ENCODE data around the gene CTLA4. TPM values are rescaled to one million over a fixed set of nuclear protein-coding genes. Genes with fewer than 3 reads are reported as not detected.
A peak's percentile ranks its signal among the peaks of the same experiment; 100 is the strongest.

Gene CTLA4
- 1 to 10 TPM in 1 of 4 donors, not detected in 3; 1.2 TPM for total RNA-seq

DNA sequence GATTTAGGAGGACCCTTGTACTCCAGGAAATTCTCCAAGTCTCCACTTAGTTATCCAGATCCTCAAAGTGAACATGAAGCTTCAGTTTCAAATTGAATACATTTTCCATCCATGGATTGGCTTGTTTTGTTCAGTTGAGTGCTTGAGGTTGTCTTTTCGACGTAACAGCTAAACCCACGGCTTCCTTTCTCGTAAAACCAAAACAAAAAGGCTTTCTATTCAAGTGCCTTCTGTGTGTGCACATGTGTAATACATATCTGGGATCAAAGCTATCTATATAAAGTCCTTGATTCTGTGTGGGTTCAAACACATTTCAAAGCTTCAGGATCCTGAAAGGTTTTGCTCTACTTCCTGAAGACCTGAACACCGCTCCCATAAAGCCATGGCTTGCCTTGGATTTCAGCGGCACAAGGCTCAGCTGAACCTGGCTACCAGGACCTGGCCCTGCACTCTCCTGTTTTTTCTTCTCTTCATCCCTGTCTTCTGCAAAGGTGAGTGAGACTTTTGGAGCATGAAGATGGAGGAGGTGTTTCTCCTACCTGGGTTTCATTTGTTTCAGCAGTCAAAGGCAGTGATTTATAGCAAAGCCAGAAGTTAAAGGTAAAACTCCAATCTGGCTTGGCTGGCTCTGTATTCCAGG, at the start of gene CTLA4:
Gene CTLA4, plus strand, starts transcription at position 211 of the 640 bp plus-strand sequence. Its CDS starts 172 bp downstream, at position 383.
- H3K9me3 ChIP-seq, result no peaks in the 10 kb centered on the region
- 75% methylated on average over 6 of the region's 6 CpGs for WGBS
- H3K27me3 ChIP-seq, result no peaks in the 10 kb centered on the region
- no peaks in the 10 kb centered on the region for H3K36me3 ChIP-seq
- H3K4me1 ChIP-seq, result no peaks in the 10 kb centered on the region
- DNase-seq (ENCODE audit: low spot score in 2 of 2), result no peak
- H3K4me3 ChIP-seq, result peak within 1 kb of the TSS; percentile 3
- TF ChIP-seq POLR2A (IDR thresholded peaks at IDR 0.05), result no peak
- TF ChIP-seq EP300 (IDR thresholded peaks at IDR 0.05), result no peak
- no peak for TF ChIP-seq POLR2AphosphoS5 (IDR thresholded peaks at IDR 0.05)
- TF ChIP-seq, protein P1, sequence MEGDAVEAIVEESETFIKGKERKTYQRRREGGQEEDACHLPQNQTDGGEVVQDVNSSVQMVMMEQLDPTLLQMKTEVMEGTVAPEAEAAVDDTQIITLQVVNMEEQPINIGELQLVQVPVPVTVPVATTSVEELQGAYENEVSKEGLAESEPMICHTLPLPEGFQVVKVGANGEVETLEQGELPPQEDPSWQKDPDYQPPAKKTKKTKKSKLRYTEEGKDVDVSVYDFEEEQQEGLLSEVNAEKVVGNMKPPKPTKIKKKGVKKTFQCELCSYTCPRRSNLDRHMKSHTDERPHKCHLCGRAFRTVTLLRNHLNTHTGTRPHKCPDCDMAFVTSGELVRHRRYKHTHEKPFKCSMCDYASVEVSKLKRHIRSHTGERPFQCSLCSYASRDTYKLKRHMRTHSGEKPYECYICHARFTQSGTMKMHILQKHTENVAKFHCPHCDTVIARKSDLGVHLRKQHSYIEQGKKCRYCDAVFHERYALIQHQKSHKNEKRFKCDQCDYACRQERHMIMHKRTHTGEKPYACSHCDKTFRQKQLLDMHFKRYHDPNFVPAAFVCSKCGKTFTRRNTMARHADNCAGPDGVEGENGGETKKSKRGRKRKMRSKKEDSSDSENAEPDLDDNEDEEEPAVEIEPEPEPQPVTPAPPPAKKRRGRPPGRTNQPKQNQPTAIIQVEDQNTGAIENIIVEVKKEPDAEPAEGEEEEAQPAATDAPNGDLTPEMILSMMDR (IDR thresholded peaks at IDR 0.05), result no peak
- no peak within 1 kb of the TSS for H3K27ac ChIP-seq

DNA sequence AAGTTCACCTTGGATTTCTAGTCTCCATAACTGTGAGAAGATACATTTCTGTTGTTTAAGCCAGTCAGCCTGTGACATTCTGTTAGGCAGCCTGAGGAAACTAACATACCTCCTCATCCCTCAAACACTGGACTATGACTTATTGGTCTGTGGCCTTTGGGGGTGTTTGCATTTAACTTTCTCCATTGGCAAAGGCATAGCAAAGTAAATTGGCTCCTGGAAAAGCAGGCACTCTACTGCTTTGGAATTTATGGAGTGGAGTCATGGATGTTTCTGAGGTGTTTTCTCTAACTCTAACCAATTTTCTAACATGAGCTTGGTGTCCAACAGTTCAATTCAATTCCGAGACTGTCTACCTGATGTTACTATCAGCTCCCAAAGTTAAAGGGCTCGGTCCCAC, 48.9 kb upstream of the CTLA4 start:
- no peaks in the 10 kb centered on the region for H3K27me3 ChIP-seq
- no peak for DNase-seq (ENCODE audit: low spot score in 2 of 2)
- H3K4me1 ChIP-seq, result peaks cover 17% of the 10 kb centered on the region
- H3K9me3 ChIP-seq, result no peaks in the 10 kb centered on the region
- no peak overlapping the region for H3K4me3 ChIP-seq
- WGBS, result 94% methylated on average over 2 of the region's 2 CpGs
- no peaks in the 10 kb centered on the region for H3K36me3 ChIP-seq
- H3K27ac ChIP-seq, result no peak overlapping the region
- TF ChIP-seq POLR2AphosphoS5 (IDR thresholded peaks at IDR 0.05), result no peak
- TF ChIP-seq, protein P1 (IDR thresholded peaks at IDR 0.05), result no peak

DNA sequence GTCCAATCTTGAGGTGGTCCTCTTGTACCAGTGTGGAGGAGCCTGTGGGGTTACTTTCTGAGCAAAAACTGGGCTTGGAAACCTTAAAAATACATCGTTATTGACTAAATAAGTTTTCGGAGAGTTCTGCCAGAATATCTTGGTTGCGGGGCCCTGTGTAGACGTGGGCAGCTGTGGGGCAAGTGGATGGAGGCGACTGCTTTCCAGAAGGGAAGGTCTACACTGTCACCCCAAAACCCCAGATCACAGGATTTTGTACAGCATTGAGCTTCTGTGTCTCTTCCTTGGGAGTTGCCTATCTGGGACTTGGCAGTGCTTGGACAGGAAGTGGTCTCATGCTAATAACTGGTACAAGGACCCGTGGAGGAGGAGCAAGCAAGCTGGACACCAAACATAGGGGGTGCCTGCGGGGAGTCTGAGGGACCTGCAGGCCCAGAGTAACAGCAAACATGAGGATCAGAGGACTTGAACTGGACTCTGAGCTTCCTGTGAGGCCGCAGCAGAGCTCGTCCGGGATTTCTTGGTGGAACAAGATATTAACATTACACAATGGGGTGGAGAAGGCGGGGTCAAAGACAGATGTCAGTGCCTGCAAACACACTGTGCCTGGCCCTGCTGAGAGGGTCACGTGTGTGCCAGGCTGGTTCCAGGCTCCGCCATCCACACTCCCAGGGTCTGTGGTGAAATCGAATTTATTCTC, 48.0 kb upstream of the CTLA4 start:
- TF ChIP-seq, protein P1 (IDR thresholded peaks at IDR 0.05), result no peak
- no peaks in the 10 kb centered on the region for H3K27me3 ChIP-seq
- H3K36me3 ChIP-seq, result no peaks in the 10 kb centered on the region
- WGBS, result 78% methylated on average over 12 of the region's 14 CpGs
- H3K9me3 ChIP-seq, result no peaks in the 10 kb centered on the region
- H3K4me1 ChIP-seq, result peaks cover 16% of the 10 kb centered on the region
- H3K27ac ChIP-seq, result no peak overlapping the region
- DNase-seq (ENCODE audit: low spot score in 2 of 2), result peak in 1 of 2 donors; percentile 74
- H3K4me3 ChIP-seq, result no peak overlapping the region

DNA sequence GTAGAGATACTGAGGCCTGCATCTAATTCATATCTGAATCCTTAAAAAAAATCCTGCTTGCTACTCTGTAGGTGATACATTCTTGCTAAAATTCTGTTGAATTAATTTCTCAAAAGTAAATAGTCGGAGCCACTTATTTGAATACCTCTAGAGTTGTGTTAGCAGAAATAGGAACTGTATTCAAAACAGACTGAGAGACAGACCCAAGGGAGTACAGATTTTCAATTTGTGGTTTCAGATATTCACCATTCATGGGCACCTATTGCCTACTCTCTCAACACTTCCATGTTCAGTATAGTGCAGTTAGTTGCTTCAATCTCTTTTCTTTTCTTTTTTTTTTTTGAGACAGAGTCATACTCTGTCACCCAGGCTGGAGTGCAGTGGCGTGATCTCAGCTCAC, 46.6 kb upstream of the CTLA4 start:
- Histone ChIP-seq H3K9me3 (no peaks in the 10 kb centered on the region), H3K27ac (no peak overlapping the region), H3K4me3 (no peak overlapping the region), H3K36me3 (no peaks in the 10 kb centered on the region), H3K27me3 (no peaks in the 10 kb centered on the region), H3K4me1 (peaks cover 2% of the 10 kb centered on the region)
- WGBS, result 89% methylated on average over 2 of the region's 2 CpGs
- no peak for DNase-seq (ENCODE audit: low spot score in 2 of 2)
- TF ChIP-seq, protein P1 (IDR thresholded peaks at IDR 0.05), result no peak
- TF ChIP-seq POLR2AphosphoS5 (IDR thresholded peaks at IDR 0.05), result no peak
- no peak for TF ChIP-seq EP300 (IDR thresholded peaks at IDR 0.05)
- no peak for TF ChIP-seq POLR2A (IDR thresholded peaks at IDR 0.05)

DNA sequence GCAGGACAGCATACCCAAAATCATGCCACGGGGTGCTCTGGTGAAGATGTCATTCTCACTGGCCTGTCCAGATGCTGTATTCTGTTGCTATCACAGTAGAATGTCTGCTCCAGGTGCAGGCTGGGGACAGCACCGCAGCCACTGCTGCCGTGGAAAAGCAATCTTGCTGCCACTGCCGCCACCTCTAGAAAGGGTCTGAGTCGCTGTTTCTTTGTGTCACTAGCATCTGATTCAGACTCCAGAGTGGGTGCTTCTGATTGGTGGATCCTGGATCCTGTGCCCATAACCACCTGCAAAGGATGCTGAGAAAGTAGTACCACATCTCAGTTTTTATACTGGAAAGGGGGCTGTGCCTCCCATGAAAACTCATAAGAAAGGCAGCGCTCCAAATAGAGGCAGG, 45.3 kb upstream of the CTLA4 start:
- Histone ChIP-seq H3K4me3 (no peak overlapping the region), H3K27ac (no peak overlapping the region), H3K9me3 (no peaks in the 10 kb centered on the region), H3K36me3 (no peaks in the 10 kb centered on the region), H3K27me3 (no peaks in the 10 kb centered on the region), H3K4me1 (no peaks in the 10 kb centered on the region)
- TF ChIP-seq EP300 (IDR thresholded peaks at IDR 0.05) (no peak), POLR2AphosphoS5 (IDR thresholded peaks at IDR 0.05) (no peak), POLR2A (IDR thresholded peaks at IDR 0.05) (no peak)
- TF ChIP-seq, protein P1 (IDR thresholded peaks at IDR 0.05), result no peak
- 94% methylated on average over 6 of the region's 6 CpGs for WGBS
- no peak for DNase-seq (ENCODE audit: low spot score in 2 of 2)

Data from suprapubic skin (tissue), 4 donors.